Ishikawa (cell line): ENCODE data around the gene SLC7A7.

Experiments
- CEBPB ChIP-seq: IDR thresholded peaks from 2 replicates; pipeline ENCODE4 v1.6.1; 2012
- CREB1 ChIP-seq: IDR thresholded peaks from 2 replicates; pipeline ENCODE4 v1.6.1; 2012; ENCODE audit warnings: low read depth
- EGR1 ChIP-seq: IDR thresholded peaks from 2 replicates; pipeline ENCODE4 v1.6.1; 2012
- EP300 ChIP-seq: IDR thresholded peaks from 2 replicates; pipeline ENCODE4 v1.6.1; 2012; ENCODE audit warnings: borderline replicate concordance
- FOXM1 ChIP-seq: IDR thresholded peaks from 2 replicates; pipeline ENCODE4 v1.6.1; 2012; ENCODE audit warnings: low read depth, borderline replicate concordance
- NFIC ChIP-seq: IDR thresholded peaks from 2 replicates; pipeline ENCODE4 v1.6.1; 2012
- RAD21 ChIP-seq: IDR thresholded peaks from 2 replicates; pipeline ENCODE4 v1.6.1; 2012; ENCODE audit warnings: low read depth
- TAF1 ChIP-seq: IDR thresholded peaks from 2 replicates; pipeline ENCODE4 v1.6.1; 2012; ENCODE audit warnings: low read depth, mild to moderate bottlenecking
- TCF12 ChIP-seq: IDR thresholded peaks from 2 replicates; pipeline ENCODE4 v1.6.1; 2012; ENCODE audit warnings: low read depth
- TEAD4 ChIP-seq: IDR thresholded peaks from 2 replicates; pipeline ENCODE4 v1.6.1; 2012
- YY1 ChIP-seq: IDR thresholded peaks from 2 replicates; pipeline ENCODE4 v1.6.1; 2012; ENCODE audit warnings: low read depth
- ZBTB7A ChIP-seq: IDR thresholded peaks from 2 replicates; pipeline ENCODE4 v1.6.1; 2012; ENCODE audit warnings: low read depth
- TF ChIP-seq, protein P1 (sequence below): IDR thresholded peaks from 2 replicates; pipeline ENCODE4 v1.6.1; 2012; ENCODE audit warnings: low read depth, mild to moderate bottlenecking
- TF ChIP-seq, protein P2 (sequence below): IDR thresholded peaks from 2 replicates; pipeline ENCODE4 v1.6.1; 2012
- TF ChIP-seq, protein P3 (sequence below): IDR thresholded peaks from 2 replicates; pipeline ENCODE4 v1.6.1; 2012

Gene SLC7A7

GRCh38 chr14:22794551-22794951 is 20.7 kb downstream of the SLC7A7 start:
- TF ChIP-seq TCF12 (no peak), RAD21 (no peak), TAF1 (no peak), FOXM1 (no peak), TEAD4 (no peak), EGR1 (no peak), EP300 (no peak), YY1 (no peak), NFIC (no peak), ZBTB7A (no peak), CEBPB (no peak), CREB1 (no peak)
- TF ChIP-seq, protein P1, sequence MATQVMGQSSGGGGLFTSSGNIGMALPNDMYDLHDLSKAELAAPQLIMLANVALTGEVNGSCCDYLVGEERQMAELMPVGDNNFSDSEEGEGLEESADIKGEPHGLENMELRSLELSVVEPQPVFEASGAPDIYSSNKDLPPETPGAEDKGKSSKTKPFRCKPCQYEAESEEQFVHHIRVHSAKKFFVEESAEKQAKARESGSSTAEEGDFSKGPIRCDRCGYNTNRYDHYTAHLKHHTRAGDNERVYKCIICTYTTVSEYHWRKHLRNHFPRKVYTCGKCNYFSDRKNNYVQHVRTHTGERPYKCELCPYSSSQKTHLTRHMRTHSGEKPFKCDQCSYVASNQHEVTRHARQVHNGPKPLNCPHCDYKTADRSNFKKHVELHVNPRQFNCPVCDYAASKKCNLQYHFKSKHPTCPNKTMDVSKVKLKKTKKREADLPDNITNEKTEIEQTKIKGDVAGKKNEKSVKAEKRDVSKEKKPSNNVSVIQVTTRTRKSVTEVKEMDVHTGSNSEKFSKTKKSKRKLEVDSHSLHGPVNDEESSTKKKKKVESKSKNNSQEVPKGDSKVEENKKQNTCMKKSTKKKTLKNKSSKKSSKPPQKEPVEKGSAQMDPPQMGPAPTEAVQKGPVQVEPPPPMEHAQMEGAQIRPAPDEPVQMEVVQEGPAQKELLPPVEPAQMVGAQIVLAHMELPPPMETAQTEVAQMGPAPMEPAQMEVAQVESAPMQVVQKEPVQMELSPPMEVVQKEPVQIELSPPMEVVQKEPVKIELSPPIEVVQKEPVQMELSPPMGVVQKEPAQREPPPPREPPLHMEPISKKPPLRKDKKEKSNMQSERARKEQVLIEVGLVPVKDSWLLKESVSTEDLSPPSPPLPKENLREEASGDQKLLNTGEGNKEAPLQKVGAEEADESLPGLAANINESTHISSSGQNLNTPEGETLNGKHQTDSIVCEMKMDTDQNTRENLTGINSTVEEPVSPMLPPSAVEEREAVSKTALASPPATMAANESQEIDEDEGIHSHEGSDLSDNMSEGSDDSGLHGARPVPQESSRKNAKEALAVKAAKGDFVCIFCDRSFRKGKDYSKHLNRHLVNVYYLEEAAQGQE, result no peak
- TF ChIP-seq, protein P2, sequence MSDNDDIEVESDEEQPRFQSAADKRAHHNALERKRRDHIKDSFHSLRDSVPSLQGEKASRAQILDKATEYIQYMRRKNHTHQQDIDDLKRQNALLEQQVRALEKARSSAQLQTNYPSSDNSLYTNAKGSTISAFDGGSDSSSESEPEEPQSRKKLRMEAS, result no peak
- TF ChIP-seq, protein P3, sequence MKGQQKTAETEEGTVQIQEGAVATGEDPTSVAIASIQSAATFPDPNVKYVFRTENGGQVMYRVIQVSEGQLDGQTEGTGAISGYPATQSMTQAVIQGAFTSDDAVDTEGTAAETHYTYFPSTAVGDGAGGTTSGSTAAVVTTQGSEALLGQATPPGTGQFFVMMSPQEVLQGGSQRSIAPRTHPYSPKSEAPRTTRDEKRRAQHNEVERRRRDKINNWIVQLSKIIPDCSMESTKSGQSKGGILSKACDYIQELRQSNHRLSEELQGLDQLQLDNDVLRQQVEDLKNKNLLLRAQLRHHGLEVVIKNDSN, result no peak

- TF ChIP-seq ZBTB7A (no peak), YY1 (no peak), TCF12 (no peak), NFIC (no peak)
- TF ChIP-seq, protein P2, result no peak
- TF ChIP-seq, protein P1, result no peak
These were observed 21.3 kb downstream of the SLC7A7 start for GRCh38 chr14:22793976-22794375.

- TF ChIP-seq TAF1 (no peak), NFIC (no peak), EP300 (no peak), TEAD4 (no peak), CREB1 (no peak), RAD21 (no peak), EGR1 (no peak)
- TF ChIP-seq, protein P3, result no peak
These were observed 23.1 kb downstream of the SLC7A7 start for GRCh38 chr14:22792158-22792557.

DNA sequence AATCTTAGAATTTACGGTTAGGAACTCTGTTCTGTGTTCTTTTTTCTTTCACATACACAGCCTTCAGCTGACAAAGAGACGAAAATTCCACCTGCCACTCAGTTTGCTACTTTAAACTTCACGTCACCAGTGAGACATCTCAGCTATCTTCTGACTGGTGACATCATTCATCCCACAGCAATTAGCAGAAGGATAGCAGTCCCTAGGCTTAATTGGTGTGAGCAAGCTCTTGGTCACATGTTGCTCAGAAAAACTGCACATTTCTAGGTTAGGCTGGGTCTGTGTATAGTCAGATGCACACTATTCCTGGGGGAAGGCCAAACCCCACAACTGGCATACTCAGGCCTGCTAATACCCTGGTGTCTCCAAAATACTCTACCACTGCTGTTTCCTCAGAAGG is 23.9 kb downstream of the SLC7A7 start:
- TF ChIP-seq TEAD4 (no peak), CEBPB (no peak), TCF12 (no peak), TAF1 (no peak), FOXM1 (no peak), YY1 (no peak), EGR1 (no peak), CREB1 (no peak), EP300 (no peak), NFIC (no peak), RAD21 (no peak), ZBTB7A (no peak)
- TF ChIP-seq, protein P2, result no peak
- TF ChIP-seq, protein P3, result no peak
- TF ChIP-seq, protein P1, result no peak
